Measurements from ENCODE around the gene IGSF5. TPM values are rescaled to one million over a fixed set of nuclear protein-coding genes. Genes with fewer than 3 reads are reported as not detected.

IGSF5 gene
- total RNA-seq (2022; extraction: Qiagen RNA extraction) = not detected in 5 replicates

GRCh38 chr21:39744883-39745282 is at the start of gene IGSF5:
IGSF5 (plus strand) TSS chr21:39745183; CDS start chr21:39745510, 327 bp downstream.

Other genes starting within 250 kb of the IGSF5 start
- 0.08 to 0.18 TPM (median 0.10 TPM) in 5 replicates for gene B3GALT5, start 132.2 kb upstream of the IGSF5 start, total RNA-seq (2022; extraction: Qiagen RNA extraction)
- not detected in 5 replicates for gene PCP4, start 122.3 kb downstream of the IGSF5 start, total RNA-seq (2022; extraction: Qiagen RNA extraction)

All from A549 treated with AZD2906 at 1 μM for 4 hours (cell line).